Stimulated activated CD4-positive, alpha-beta T cell treated with anti-CD3 and anti-CD28 coated beads, TNF-alpha, amount 100 ng/mL, for 24 hours (primary cell): ENCODE data around the gene TAOK2.
A peak's percentile ranks its signal among the peaks of the same experiment; 100 is the strongest.
"Not testable (repeated sequence)": the region's sequence is repeated elsewhere in the genome, so short reads cannot be mapped to it uniquely, and the experiment has no call there.

Source experiments
- DNase-seq, 3 experiments: peaks; one replicate each; pipeline ENCODE4 v3.0.0-alpha.2; 2020; ENCODE audit warnings: low read depth in 3 of 3

The TAOK2 gene

DNA sequence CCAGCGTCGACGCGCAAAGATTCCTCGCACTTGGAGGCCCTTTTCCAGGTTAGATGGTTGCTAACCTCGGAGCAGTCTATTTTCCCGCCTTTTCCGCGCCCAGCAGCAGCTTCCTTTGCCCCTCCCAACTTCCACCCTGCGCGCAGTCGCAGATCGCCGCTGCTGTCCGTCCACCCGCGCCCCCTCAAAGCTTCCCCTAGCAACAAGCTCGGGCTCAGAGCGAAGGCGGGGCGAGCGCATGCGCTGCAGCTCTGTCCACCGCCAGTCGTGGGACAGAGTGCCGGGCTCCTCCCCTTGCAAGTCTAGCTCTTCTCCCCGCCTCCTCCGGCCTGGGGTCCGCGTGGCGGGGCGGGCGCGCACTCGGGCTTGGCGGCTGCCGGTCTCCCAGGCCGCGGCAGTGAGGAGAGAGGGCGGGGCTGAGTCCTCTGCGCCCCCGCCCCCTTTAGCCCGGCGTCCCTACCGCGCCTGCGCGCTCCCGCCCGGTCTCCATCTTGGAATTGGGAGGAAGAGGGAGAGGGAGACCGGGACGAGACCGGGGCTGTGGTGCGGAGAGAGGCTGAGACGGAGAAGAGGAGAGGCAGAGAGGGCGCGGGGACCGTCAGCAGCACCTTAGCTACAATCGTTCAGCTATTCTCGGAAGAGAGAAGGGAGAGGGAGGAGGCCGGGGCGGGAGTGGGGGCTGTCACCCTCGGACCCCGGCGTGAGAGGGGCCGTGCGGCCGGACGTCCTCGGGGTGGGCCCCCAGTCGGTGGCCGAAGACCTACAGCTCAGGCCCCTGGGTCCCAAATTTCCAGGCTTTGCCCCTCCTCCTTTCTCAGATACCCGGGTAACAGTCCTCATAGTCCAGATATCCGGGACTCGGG lies at the start of gene TAOK2:
Gene TAOK2 (plus strand): TSS at position 485 of the 863 bp plus-strand sequence. CDS start 3,905 bp downstream, outside the sequence.
- DNase-seq = peak; percentile 86 to 97 (median 91)

DNA sequence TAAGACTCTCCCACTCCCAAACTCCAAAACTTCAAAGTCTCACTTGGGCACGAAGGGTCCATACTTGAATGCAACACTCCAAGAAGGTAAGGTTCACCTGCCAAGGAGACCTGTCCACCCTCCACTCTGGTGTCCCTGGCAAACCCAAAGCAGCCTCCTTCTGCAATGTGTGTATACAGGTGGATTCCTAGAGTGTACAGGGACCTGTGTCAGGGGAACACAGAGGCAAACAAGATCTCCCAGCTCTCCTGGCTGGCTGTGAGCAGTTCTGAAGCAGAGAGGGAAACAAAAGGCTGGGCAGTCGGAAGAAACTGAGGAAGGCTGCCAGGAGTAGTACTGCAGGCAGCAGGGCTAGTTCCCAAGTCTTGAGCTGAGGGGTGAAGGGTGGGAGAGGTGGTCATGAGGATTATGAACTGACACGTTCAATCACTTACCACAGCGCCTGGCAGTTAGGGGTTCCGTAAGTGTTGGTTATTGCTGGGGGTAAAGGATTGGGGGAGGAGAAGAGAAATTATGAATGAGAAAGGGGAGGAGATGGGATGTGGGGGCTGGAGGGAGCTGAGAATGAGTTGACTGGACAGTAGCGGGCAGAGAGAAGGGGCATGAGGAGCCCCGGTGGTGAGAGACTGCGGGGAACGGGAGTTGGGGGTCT lies 48.4 kb upstream of the TAOK2 start:
- DNase-seq = no peak

DNA sequence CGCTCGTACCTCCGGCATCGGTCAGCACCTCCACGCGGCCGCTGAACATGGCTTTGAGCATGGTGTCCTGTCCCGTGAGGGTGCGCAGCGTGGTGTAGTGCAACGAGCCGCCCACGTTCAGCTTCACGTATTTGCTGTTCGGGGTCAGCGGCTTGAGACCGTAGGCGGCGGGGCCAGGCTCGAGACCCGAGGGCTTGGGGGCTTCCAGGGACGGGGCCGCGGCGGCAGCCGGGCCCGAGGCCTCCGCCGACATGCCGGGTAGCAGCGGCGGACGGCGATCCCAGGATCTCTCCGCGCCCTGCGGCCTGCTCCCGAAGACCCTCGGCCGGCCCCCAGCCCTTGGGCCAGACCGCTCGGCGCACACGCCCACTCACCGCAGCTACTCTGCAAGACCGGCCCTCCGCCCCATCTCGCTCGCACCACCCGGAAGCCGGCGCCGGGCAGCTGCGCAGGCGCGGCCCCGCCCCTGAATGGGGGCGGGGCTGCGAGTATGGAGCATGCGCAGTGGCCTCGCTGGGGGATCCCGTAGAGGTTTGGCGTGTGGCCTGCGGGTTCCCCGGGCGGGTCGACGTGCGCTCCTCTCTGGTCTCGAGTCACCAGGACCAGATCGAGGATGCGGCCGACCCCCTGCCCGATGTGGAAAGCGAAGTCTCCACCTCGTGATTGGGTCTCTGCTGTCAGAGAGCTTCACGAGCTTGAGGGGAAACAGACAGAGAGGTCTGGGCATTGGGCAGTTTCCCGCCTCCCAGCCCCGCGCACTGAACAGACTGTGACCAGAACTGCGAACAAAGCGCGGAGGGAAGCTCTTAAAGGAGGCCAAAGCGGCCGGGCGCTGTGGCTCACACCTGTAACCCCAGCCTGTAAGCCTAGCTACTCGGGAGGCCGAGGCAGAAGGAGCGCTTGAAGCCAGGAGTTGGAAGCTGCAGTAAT lies 47.6 kb upstream of the TAOK2 start, which contains the start of gene KCTD13:
Gene KCTD13 (minus strand): TSS at position 446 of the 930 bp plus-strand sequence. CDS start 193 bp downstream, at position 253.
- DNase-seq = peak; percentile 76 to 86 (median 81)

DNA sequence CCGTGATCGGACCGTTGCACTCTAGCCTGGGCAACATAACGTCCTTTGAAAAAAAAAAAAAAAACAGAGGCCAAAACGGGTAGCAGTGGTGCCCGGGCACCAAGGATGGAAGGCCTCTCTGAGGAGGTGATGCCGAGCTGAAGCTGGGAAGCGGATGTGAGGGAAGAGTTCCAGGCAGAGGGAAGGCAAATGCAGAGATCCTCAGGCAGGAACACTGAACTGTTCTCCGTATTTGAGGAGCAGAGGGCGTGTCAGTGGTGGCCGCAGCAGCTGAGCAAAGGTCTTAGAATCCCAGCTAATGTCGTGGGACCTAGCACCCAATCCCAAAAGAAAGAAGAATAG lies 47.0 kb upstream of the TAOK2 start:
- DNase-seq = no peak

DNA sequence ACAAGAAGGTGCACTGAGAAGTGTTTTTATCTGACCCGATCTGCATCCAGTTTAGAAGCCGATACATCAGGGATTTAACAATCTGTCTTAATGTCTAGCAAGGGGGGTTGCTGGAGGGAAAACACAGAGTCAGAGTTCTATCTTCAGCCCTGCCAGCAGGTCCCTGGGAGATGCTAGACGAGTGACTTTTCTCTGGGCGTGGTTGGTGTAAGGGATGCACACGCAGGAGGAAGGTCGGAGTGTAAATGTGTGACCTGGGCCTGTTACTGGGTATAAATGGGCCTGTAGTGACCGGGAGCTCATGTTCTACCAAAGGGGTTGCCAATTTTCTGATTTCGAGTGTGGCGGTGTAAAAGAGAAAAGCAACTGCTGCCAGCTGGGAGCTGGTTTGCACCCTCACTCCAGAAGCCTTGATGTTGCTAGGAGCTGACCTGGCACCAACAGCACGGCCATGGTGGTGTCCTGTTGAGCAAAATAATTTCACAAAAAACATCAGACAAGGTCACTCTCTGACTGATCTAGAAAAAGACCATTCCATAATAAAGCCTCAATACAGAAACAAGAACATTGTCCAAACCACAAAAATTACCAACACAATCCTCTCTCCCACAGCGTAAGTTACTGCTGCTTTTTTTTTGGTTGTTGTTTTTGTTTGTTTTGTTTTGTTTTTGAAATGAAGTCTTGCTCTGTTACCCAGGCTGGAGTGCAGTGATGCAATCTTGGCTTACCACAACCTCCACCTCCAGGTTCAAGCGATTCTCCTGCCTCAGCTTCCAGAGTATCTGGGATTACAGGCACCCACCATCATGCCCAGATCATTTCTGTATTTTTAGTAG lies 46.4 kb upstream of the TAOK2 start:
- no peak for DNase-seq

DNA sequence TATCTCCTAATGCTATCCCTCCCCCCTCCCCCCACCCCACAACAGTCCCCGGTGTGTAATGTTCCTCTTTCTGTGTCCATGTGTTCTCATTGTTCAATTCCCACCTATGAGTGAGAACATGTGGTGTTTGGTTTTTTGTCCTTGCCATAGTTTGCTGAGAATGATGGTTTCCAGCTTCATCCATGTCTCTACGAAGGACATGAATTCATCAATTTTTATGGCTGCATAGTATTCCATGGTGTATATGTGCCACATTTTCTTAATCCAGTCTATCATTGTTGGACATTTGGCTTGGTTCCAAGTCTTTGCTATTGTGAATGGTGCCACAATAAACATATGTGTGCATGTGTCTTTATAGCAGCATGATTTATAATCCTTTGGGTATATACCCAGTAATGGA lies 41.9 kb upstream of the TAOK2 start:
- not testable (repeated sequence) for DNase-seq

DNA sequence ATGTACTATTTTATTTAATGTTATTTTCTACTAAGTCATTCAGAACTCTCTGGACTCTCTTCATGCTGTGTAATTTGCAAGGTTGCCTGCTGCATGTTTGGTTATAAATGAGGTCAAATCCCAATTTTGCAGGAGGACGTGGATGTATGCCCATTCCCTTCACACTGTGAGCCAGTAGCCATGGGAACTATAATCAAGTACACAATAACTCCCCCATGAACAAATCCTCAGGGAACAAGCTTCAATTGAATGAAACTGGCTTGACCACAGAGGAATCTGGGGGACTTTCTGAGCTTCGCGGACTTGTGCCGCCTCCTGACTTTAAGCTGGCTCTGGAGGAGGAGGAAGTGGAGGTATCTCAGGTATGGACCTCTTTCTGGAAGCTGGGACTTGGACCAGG lies 33.0 kb upstream of the TAOK2 start:
- DNase-seq = no peak

DNA sequence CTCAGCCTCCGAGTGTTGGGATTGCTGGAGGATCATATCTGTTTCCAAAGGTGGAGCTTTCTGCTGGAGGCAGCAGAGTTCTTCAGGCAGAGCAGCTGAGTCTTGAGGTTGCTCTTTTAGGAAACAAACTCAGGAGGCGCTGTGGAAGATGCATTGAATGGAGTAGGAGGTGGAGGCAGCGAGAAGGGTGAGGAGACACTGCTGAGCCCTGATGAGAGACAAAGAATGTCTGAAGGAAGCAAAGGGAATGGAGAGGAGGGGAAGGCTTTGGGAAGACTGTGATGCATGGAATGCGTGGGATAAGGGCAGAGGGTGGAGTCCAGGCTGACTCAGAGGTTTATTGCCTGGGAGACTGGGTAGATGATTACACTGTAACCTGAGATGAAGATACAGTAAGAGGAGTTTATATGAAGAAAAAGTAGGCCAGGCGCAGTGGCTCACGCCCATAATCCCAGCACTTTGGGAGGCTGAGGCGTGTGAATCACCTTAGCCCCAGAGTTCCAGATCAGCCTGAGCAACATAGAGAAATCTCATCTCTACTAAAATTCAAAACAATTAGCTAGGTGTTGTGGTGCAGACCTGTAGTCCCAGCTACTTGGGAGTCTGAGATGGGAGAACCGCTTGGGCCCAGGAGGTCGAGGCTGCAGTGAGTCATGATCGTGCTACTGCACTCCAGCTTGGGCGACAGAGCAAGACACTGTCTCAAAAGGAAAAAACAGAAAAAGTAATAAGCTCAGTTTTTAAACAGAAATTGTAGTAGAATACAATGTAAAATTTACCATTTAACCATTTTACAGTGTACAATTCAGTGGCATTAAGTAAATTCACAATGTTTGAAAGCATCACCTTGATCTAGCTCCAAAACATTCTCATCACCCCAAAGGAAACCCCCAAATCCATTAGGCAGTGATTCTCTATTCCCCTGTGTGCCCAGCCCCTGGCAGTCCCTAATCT lies 29.5 kb upstream of the TAOK2 start:
- DNase-seq = no peak

DNA sequence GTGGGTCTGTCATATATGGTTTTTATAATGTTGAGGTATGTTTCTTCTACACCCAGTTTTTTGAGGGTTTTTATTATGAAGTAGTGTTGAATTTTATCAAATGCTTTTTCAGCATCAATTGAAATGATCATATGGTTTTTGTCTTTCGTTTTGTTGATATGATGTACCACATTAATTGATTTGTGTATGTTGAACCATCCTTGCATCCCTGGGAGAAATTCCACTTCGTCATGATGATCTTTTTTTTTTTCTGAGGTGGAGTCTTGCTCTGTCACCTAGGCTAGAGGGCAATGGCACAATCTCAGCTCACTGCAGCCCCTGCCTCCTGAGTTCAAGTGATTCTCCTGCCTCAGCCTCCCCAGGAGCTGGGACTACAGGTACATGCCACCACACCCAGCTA lies 25.8 kb upstream of the TAOK2 start:
- no peak for DNase-seq

DNA sequence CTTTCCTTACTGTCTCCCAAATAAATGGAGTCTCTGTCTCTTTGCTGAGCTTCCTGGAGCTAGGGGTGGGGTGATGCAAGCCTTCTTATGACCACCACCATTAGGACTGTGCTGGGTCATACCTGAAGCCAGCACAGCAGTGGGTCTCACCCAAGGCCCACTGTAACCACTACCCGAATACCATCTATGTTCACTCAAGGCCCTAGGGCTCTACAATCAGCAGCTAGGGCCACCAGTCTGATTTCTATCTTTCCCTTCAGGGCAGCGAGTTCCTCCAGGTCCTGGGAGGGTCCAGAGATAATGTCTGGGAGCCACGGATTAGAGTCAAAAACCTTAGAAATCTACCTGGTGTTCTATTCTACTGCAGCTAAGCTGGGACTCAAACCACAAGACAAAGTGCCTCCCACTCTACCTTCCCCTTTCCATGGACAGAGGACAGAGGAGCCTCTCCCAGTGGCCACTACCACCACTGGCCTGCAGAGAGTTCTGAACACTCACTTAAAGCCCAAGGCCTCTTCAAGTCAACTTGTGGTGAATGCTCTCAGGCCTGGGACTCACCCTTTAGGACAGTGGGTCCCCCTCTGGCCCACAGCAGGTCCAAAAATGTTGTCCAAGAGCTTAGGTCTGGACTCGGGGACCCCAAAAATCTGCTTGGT lies 22.7 kb upstream of the TAOK2 start:
- DNase-seq = no peak

DNA sequence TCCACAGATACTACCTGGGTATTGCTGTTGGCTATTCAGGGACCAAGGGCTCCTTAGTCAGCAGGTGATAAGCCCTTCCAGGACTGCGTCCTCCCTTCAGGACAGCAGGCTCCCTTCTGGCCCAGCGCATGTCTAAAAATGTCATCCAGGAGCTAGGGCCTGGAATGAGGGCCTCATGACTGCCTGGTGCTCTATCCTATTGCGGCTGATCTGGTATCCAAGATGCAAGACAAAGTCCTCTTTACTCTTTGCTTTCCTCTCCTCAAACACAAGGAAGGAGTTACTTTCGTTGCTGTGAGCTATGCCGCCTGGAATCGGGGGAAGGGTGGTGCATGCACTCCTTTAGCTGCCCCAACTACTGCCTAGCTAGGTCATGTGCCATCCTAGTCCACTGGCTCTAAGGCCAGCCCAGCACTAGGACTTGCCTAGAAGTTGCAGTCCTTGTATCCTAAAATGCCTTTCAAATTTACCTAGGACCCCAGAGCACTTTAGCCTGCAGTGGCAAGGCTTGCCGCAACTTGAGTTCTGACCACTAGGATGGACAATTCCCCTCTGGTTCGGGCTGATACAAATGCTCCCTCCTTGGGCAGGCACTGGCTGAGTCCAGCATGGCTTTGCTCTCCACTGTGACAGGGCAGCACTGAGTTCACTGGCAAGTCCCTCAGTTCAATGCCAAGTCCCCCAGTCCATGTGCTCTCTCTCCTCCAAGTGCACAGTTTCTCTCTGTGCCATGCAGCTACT lies 21.9 kb upstream of the TAOK2 start:
- no peak for DNase-seq

DNA sequence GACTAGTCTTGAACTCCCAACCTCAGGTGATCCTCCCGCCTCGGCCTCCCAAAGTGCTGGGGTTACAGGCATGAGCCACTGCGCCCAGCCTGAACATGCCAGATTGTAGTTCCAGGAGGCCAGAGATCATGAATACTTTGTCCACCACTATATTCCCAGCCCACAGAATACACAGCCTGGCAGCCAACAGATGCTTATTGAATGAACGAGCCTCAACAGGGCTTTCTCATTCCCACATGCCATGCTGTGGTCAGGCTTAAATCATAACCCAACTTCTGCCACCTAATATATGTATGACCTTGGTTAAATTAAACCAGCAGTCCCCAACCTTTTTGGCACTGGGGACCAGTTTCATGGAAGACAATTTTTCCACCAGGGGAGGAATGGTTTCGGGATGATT lies 14.9 kb upstream of the TAOK2 start:
- DNase-seq = no peak

DNA sequence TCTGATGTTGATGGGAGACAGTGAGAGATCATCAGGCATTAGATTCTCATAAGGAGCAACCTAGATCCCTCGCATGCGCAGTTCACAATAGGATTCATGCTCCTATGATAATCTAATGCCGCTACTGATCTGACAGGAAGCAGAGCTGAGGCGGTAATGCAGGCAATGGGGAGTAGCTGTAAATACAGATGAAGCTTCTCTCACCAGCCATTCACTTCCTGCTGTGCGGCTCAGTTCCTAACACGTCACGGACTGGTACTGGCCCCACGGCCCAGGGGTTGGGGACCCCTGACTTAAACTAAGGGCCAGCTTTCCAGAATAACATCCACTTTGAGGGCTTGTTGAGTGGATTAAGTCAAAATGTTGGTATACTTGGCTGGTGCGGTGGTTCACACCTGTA lies 14.4 kb upstream of the TAOK2 start:
- no peak for DNase-seq

DNA sequence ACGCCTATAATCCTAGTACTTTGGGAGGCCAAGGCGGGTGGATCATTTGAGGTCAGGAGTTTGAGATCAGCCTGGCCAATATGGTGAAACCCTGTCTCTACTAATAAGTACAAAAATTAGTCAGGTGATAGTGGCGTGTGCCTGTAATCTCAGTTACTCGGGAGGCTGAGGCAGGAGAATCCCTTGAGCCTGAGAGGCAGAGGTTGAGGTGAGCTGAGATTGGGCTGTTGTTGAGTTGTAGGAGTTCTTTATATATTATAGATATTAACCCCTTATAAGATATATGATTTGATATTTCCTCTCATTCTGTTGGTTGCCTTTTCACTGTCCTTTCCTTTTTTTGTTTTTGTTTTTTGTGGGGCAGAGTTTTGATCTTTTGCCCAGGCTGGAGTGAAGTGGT lies 13.8 kb upstream of the TAOK2 start:
- DNase-seq = not testable (repeated sequence)

DNA sequence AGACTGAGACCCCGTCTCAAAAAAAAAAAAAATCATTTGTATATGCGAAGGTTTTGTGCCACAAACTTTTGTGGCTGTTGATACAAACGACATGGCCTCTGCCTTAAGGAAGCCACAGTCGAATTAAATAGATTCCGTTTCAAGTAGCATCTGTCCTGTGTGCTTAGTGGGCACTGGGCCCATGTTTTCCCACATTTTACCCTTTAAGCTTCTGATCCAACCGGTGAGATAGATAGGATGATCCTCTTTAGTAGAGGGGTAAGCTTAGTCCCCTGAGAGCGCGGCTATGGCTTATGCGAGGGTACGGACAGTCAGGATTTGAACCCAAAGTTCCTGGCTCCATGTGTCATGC lies 12.6 kb upstream of the TAOK2 start:
- DNase-seq = no peak

DNA sequence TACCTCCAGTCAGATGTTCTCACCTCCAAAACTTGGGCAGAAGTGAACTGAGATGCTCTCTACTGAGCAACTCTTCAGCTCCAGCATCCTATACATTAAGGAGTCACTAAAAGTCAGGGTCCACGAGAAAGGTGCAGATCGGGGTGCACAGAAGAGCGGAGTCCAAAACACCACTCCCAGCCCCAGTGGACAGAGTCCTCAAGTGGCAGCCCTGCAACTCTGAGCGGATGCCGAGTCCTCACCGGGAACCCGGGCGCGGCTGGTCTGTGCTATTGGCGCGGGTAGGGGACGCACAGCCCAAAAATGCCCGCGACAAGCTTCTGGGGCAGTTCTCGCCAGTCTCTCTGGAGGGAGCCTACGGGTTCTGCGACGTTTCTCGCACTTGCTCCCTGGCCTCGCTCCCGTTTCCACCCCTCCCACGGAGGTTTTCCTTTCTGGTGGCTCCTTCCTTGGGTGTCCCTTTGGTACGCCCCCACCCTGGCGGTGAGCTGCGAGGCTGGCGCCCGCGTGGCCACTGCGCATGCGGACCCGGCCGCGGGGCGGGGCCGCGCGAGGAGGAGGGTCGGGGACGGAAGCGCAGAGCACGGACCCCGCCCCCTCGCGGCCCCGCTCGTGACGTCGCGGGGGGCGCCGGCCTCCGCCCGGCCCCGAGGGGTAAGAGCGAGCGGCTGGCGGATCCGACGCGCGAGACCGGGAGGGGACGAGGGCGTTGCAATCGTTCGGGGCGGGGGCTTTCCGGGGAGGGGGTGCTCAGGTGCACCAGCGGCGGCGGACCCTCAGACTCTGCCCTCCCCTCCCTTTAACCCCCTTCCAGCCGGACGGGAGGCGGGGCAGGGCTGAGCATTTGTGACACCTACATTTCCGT lies 12.0 kb upstream of the TAOK2 start, which contains the start of gene TMEM219:
Gene TMEM219 (plus strand): TSS at position 601 of the 865 bp plus-strand sequence. CDS start 1,065 bp downstream, outside the sequence.
- peak; percentile 86 to 90 (median 88) for DNase-seq

DNA sequence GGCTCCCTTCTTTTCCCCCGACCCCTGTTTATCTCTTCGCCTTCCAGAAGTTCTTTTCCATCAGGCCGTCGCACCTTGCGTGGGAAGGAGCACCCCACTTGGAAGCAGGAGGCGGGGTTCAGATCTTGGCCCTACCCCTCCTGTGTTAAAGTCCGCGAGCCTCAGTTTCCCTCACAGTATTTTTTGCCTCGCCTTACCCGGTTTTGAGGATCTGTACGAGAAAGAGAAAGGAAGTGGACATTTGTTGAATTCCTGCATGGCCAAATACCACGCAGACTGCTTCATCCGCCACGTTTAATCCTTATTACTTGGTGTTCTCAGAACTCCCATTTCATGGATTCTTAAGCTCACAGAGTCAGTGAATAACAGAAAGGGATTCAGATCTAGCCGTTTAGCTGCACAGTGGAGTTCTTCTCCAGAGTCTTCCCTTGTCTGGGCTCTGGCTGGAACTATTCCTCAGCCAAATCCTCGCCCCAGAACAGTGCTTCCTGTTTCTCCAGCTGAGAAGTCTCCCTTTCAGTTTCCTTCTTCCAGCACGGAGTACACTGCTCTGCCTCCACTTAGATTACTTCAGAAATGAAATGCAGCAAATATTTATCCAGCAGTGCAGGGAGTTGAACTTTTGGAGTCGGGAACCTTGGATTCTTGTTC lies 11.2 kb upstream of the TAOK2 start:
- DNase-seq = no peak
